HCT116 (cell line): Measurements from ENCODE around the gene CEBPB. TPM values are rescaled to one million over a fixed set of nuclear protein-coding genes. Genes with fewer than 3 reads are reported as not detected.

ENCODE experiments used
- ATAC-seq: fragments of 200-7000 bp; cut with Tn5 transposase; 2 replicates; pipeline ENCODE4 v1.9.1; 2020; ENCODE audit warnings: mild to moderate bottlenecking, moderate library complexity
- BruUV-seq: library from RNA; stranded (reverse); fragments of 400-500 nt; replicated peaks from 2 replicates; lab custom pipeline; 2021; lab: Mats Ljungman, UMichigan
- CTCF ChIA-PET: fragments of 300-600 bp; sonication (Branson Sonifier 250); formaldehyde crosslinking; loops from one replicate; lab custom pipeline; 2021; ENCODE audit warnings: antibody characterized with exemption; lab: Charles Lee
- POLR2A ChIA-PET: fragments of 300-600, 350-600 bp; sonication (Branson Sonifier 250); formaldehyde crosslinking; loops from one replicate; lab custom pipeline; 2021; ENCODE audit warnings: antibody characterized with exemption; lab: Charles Lee
- RAD21 ChIA-PET, 2 experiments: fragments of 300-600 bp; sonication (Branson Sonifier 250); formaldehyde crosslinking; loops; one replicate each; lab custom pipeline; 2023; ENCODE audit warnings: low total read pairs in 2 of 2; ENCODE audit not compliant: uncharacterized antibody in 2 of 2, unreplicated experiment in 2 of 2, low non-redundant PET in 1 of 2; lab: Charles Lee
- DNase-seq: peaks from one replicate; pipeline ENCODE4 v3.0.0-alpha.2; 2010; ENCODE audit warnings: low read depth, low spot score
- H2AFZ ChIP-seq: fragments of 200-600 bp; shearing (Covaris generic), sonication (generic); 2 replicates; pipeline ENCODE4 v1.6.1; 2017; ENCODE audit warnings: low read depth, mixed run types, mixed read lengths, antibody characterized with exemption, low read length; ENCODE audit not compliant: poor library complexity, severe bottlenecking
- H3K27ac ChIP-seq: 2 replicates; pipeline ENCODE4 v1.5.1; 2012; ENCODE audit warnings: low read depth, low read length
- H3K27me3 ChIP-seq: fragments of 200-600 bp; sonication (generic); 2 replicates; pipeline ENCODE4 v1.6.1; 2016; ENCODE audit warnings: mixed run types, low read length, mixed read lengths; ENCODE audit not compliant: insufficient read depth
- H3K36me3 ChIP-seq, 2 experiments: fragments of 200-500 bp in 1 of 2; fragments of 200-600 bp in 1 of 2; sonication (Bioruptor generic) in 1 of 2; sonication (generic) in 1 of 2; 2 replicates each; pipeline versions ENCODE4 v1.5.1 to v1.6.1; 2014 to 2016; ENCODE audit warnings: low read length in 2 of 2, inconsistent platforms in 1 of 2, mixed read lengths in 1 of 2, mixed run types in 1 of 2; ENCODE audit not compliant: insufficient read depth in 2 of 2, control insufficient read depth in 1 of 2
- H3K4me1 ChIP-seq, 2 experiments: fragments of 200-600 bp in 1 of 2; sonication (generic) in 1 of 2; 2 replicates each; pipeline versions ENCODE4 v1.5.1 to v1.6.1; 2012 to 2017; ENCODE audit warnings: low read length in 2 of 2, inconsistent platforms in 1 of 2, mild to moderate bottlenecking in 1 of 2, mixed read lengths in 1 of 2, mixed run types in 1 of 2, moderate library complexity in 1 of 2; ENCODE audit not compliant: insufficient read depth in 2 of 2, control insufficient read depth in 1 of 2
- H3K4me2 ChIP-seq: fragments of 200-600 bp; sonication (generic); 2 replicates; pipeline ENCODE4 v1.6.1; 2017; ENCODE audit warnings: mixed run types, low read length, mixed read lengths
- H3K4me3 ChIP-seq, 2 experiments: fragments of 200-600 bp in 1 of 2; sonication (generic) in 1 of 2; replicated peaks in 1 of 2; 2 replicates each; pipeline ENCODE4 v1.5.1; 2011 to 2016; ENCODE audit warnings: low read length in 2 of 2, control low read depth in 1 of 2, low read depth in 1 of 2, mild to moderate bottlenecking in 1 of 2, mixed read lengths in 1 of 2, mixed run types in 1 of 2
- H3K79me2 ChIP-seq: fragments of 200-600 bp; sonication (generic); 2 replicates; pipeline ENCODE4 v1.6.1; 2017; ENCODE audit warnings: mild to moderate bottlenecking, mixed run types, low read length, moderate library complexity, mixed read lengths; ENCODE audit not compliant: insufficient read depth
- H3K9ac ChIP-seq: fragments of 200-600 bp; sonication (generic); 2 replicates; pipeline ENCODE4 v1.6.1; 2016; ENCODE audit warnings: low read length, mixed read lengths
- H3K9me2 ChIP-seq: fragments of 200-600 bp; sonication (generic), shearing (Covaris generic); 2 replicates; pipeline ENCODE4 v1.6.1; 2017; ENCODE audit warnings: mixed run types, mild to moderate bottlenecking, moderate library complexity; ENCODE audit not compliant: insufficient read depth
- H3K9me3 ChIP-seq, 2 experiments: fragments of 200-500 bp in 1 of 2; fragments of 200-600 bp in 1 of 2; sonication (Bioruptor generic) in 1 of 2; sonication (generic) in 1 of 2; 2 replicates each; pipeline ENCODE4 v1.6.1; 2014 to 2017; ENCODE audit warnings: low read length in 2 of 2, mixed read lengths in 2 of 2, inconsistent platforms in 1 of 2, low read depth in 1 of 2, mild to moderate bottlenecking in 1 of 2, mixed run types in 1 of 2, moderate library complexity in 1 of 2; ENCODE audit not compliant: control insufficient read depth in 1 of 2, insufficient read depth in 1 of 2
- H4K20me1 ChIP-seq: fragments of 200-600 bp; sonication (generic), shearing (Covaris generic); 2 replicates; pipeline ENCODE4 v1.6.1; 2017; ENCODE audit warnings: mixed run types, mild to moderate bottlenecking, moderate library complexity; ENCODE audit not compliant: insufficient read depth
- CBX3 ChIP-seq: IDR thresholded peaks from 2 replicates; pipeline ENCODE4 v1.6.1; 2012; ENCODE audit warnings: low read depth
- EZH2 ChIP-seq: fragments of 200-600 bp; sonication (generic); IDR thresholded peaks from 2 replicates; pipeline ENCODE4 v1.6.1; 2017; ENCODE audit warnings: antibody characterized with exemption, mixed run types
- FOSL1 ChIP-seq: IDR thresholded peaks from 2 replicates; pipeline ENCODE4 v1.6.1; 2012; ENCODE audit warnings: low read depth
- POLR2AphosphoS5 ChIP-seq: IDR thresholded peaks from 2 replicates; pipeline ENCODE4 v1.6.1; 2011; ENCODE audit warnings: mild to moderate bottlenecking, low read depth, low read length, moderate library complexity
- RAD21 ChIP-seq: IDR thresholded peaks from 2 replicates; pipeline ENCODE4 v1.6.1; 2012; ENCODE audit warnings: low read depth, mild to moderate bottlenecking
- SIN3A ChIP-seq: IDR thresholded peaks from 2 replicates; pipeline ENCODE4 v1.6.1; 2012; ENCODE audit warnings: low read depth
- SRF ChIP-seq: IDR thresholded peaks from 2 replicates; pipeline ENCODE4 v1.6.1; 2012; ENCODE audit warnings: low read depth
- intact Hi-C: fragments of 100-400 bp; cut with micrococcal nuclease; formaldehyde crosslinking; loops from 2 replicates; pipeline ENCODE4 v1.10.0; 2022
- total RNA-seq: library from RNA; stranded (reverse); gene quantifications from one replicate; pipeline ENCODE4 v1.2.1, GENCODE V29; 2021; ENCODE audit not compliant: unreplicated experiment
- TF ChIP-seq, protein P1 (sequence below): IDR thresholded peaks from 2 replicates; pipeline ENCODE4 v1.6.1; 2012; ENCODE audit warnings: low read depth

Gene CEBPB
- total RNA-seq, 1 experiment from 2014 or later = 113 TPM

DNA sequence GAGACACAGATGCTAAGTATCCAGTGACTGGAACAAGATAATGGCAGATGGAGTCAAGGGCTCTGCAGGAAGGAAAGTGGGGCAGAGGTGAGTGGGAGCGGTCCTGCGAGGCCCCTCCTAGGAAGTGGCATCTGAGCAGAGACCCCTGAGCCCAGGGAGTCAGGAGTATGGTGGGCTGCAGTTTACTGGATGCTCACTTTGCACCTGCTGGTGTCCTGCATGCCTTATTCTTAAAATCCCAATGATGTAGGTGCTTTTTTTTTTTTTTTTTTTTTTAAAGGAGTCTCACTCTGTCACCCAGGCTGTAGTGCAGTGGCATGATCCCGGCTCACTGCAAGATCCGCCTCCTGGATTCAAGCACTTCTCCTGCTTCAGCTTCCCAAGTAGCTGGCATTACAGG lies 5.6 kb downstream of the CEBPB start:
- Histone ChIP-seq H3K27ac (no peak overlapping the region), H3K4me1 (peaks cover 13 to 19% of the 10 kb centered on the region in 2 experiments), H3K9me3 (no peaks in the 10 kb centered on the region), H2AFZ (no peak overlapping the region), H3K9ac (no peak overlapping the region), H3K36me3 (peaks cover 0 to 4% of the 10 kb centered on the region in 2 experiments; a peak in 1 of 4 replicates), H3K4me2 (no peak overlapping the region), H4K20me1 (peaks cover 7% of the 10 kb centered on the region; the same call in 1 of the 2 replicates), H3K79me2 (peaks cover 26% of the 10 kb centered on the region), H3K27me3 (no peaks in the 10 kb centered on the region), H3K9me2 (no peaks in the 10 kb centered on the region), H3K4me3 (no peak overlapping the region)
- no TSS peak for BruUV-seq
- TF ChIP-seq SIN3A (no peak), POLR2AphosphoS5 (no peak), EZH2 (no peak), CBX3 (no peak), SRF (no peak), FOSL1 (no peak), RAD21 (no peak)
- TF ChIP-seq, protein P1, sequence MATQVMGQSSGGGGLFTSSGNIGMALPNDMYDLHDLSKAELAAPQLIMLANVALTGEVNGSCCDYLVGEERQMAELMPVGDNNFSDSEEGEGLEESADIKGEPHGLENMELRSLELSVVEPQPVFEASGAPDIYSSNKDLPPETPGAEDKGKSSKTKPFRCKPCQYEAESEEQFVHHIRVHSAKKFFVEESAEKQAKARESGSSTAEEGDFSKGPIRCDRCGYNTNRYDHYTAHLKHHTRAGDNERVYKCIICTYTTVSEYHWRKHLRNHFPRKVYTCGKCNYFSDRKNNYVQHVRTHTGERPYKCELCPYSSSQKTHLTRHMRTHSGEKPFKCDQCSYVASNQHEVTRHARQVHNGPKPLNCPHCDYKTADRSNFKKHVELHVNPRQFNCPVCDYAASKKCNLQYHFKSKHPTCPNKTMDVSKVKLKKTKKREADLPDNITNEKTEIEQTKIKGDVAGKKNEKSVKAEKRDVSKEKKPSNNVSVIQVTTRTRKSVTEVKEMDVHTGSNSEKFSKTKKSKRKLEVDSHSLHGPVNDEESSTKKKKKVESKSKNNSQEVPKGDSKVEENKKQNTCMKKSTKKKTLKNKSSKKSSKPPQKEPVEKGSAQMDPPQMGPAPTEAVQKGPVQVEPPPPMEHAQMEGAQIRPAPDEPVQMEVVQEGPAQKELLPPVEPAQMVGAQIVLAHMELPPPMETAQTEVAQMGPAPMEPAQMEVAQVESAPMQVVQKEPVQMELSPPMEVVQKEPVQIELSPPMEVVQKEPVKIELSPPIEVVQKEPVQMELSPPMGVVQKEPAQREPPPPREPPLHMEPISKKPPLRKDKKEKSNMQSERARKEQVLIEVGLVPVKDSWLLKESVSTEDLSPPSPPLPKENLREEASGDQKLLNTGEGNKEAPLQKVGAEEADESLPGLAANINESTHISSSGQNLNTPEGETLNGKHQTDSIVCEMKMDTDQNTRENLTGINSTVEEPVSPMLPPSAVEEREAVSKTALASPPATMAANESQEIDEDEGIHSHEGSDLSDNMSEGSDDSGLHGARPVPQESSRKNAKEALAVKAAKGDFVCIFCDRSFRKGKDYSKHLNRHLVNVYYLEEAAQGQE = no peak
- CTCF ChIA-PET = interaction anchor here (0.7 kb wide), 1 partner anchor 187 kb away, joined by 3 read pairs; no protein-coding TSS in a partner anchor
- intact Hi-C loops = no loop called here
- DNase-seq = no peak
- RAD21 ChIA-PET = no interaction called here
- POLR2A ChIA-PET = no interaction called here
- ATAC-seq = no peak
